Measurements from ENCODE around the gene IGSF3.
"Not testable (repeated sequence)": the region's sequence is repeated elsewhere in the genome, so short reads cannot be mapped to it uniquely, and the experiment has no call there.

The IGSF3 gene

GRCh38 chr1:116664978-116665371 lies 2.6 kb downstream of the IGSF3 start:
- TF ChIP-seq MYC (IDR thresholded peaks at IDR 0.05; ENCODE audit: low read depth, low read length) (no peak), POLR2A (IDR thresholded peaks at IDR 0.05; ENCODE audit: extremely low read depth, insufficient read length) (no peak), MAX (IDR thresholded peaks at IDR 0.05; ENCODE audit: low read depth, low read length) (no peak), CTCF (IDR thresholded peaks at IDR 0.05; ENCODE audit: low read depth, low read length) (no peak)
- DNase-seq (ENCODE audit: low read depth), result no peak
- no peak overlapping the region for H3K4me3 ChIP-seq (ENCODE audit: low read depth, low read length)

GRCh38 chr1:116664366-116664977 lies 3.1 kb downstream of the IGSF3 start:
- no peak for DNase-seq (ENCODE audit: low read depth)
- no peak for TF ChIP-seq MAX (IDR thresholded peaks at IDR 0.05; ENCODE audit: low read depth, low read length)
- TF ChIP-seq CTCF (IDR thresholded peaks at IDR 0.05; ENCODE audit: low read depth, low read length), result no peak
- TF ChIP-seq MYC (IDR thresholded peaks at IDR 0.05; ENCODE audit: low read depth, low read length), result no peak
- TF ChIP-seq POLR2A (IDR thresholded peaks at IDR 0.05; ENCODE audit: extremely low read depth, insufficient read length), result no peak
- H3K4me3 ChIP-seq (ENCODE audit: low read depth, low read length), result no peak overlapping the region

GRCh38 chr1:116663821-116664220 lies 3.7 kb downstream of the IGSF3 start:
- TF ChIP-seq POLR2A (IDR thresholded peaks at IDR 0.05; ENCODE audit: extremely low read depth, insufficient read length), result no peak
- no peak for TF ChIP-seq MAX (IDR thresholded peaks at IDR 0.05; ENCODE audit: low read depth, low read length)
- TF ChIP-seq CTCF (IDR thresholded peaks at IDR 0.05; ENCODE audit: low read depth, low read length), result no peak
- TF ChIP-seq MYC (IDR thresholded peaks at IDR 0.05; ENCODE audit: low read depth, low read length), result no peak
- no peak for DNase-seq (ENCODE audit: low read depth)
- no peak overlapping the region for H3K4me3 ChIP-seq (ENCODE audit: low read depth, low read length)

GRCh38 chr1:116661633-116662032 lies 5.9 kb downstream of the IGSF3 start:
- DNase-seq (ENCODE audit: low read depth), result no peak
- H3K4me3 ChIP-seq (ENCODE audit: low read depth, low read length), result no peak overlapping the region
- TF ChIP-seq CTCF (IDR thresholded peaks at IDR 0.05; ENCODE audit: low read depth, low read length) (no peak), MYC (IDR thresholded peaks at IDR 0.05; ENCODE audit: low read depth, low read length) (no peak), MAX (IDR thresholded peaks at IDR 0.05; ENCODE audit: low read depth, low read length) (no peak), POLR2A (IDR thresholded peaks at IDR 0.05; ENCODE audit: extremely low read depth, insufficient read length) (no peak)

- DNase-seq (ENCODE audit: low read depth); H3K4me3 ChIP-seq (ENCODE audit: low read depth, low read length): not testable (repeated sequence)
These were observed 8.9 kb downstream of the IGSF3 start for GRCh38 chr1:116658645-116659044.

- not testable (repeated sequence) for H3K4me3 ChIP-seq (ENCODE audit: low read depth, low read length); DNase-seq (ENCODE audit: low read depth)
These were observed 9.7 kb downstream of the IGSF3 start for GRCh38 chr1:116657836-116658235.

GRCh38 chr1:116654351-116654750 lies 13.2 kb downstream of the IGSF3 start:
- H3K4me3 ChIP-seq (ENCODE audit: low read depth, low read length), result no peak overlapping the region
- TF ChIP-seq MAX (IDR thresholded peaks at IDR 0.05; ENCODE audit: low read depth, low read length) (no peak), CTCF (IDR thresholded peaks at IDR 0.05; ENCODE audit: low read depth, low read length) (no peak), MYC (IDR thresholded peaks at IDR 0.05; ENCODE audit: low read depth, low read length) (no peak), POLR2A (IDR thresholded peaks at IDR 0.05; ENCODE audit: extremely low read depth, insufficient read length) (no peak)
- DNase-seq (ENCODE audit: low read depth), result no peak

- H3K4me3 ChIP-seq (ENCODE audit: low read depth, low read length); DNase-seq (ENCODE audit: low read depth): not testable (repeated sequence)
These were observed 14.9 kb downstream of the IGSF3 start for GRCh38 chr1:116652598-116652997.

- DNase-seq (ENCODE audit: low read depth); H3K4me3 ChIP-seq (ENCODE audit: low read depth, low read length): not testable (repeated sequence)
These were observed 16.8 kb downstream of the IGSF3 start for GRCh38 chr1:116650781-116651180.

- not testable (repeated sequence) for DNase-seq (ENCODE audit: low read depth); H3K4me3 ChIP-seq (ENCODE audit: low read depth, low read length)
These were observed 18.5 kb downstream of the IGSF3 start for GRCh38 chr1:116649041-116649440.
